Frontal cortex (tissue), 4 donors: ENCODE measurements around the gene C21orf58. TPM values are rescaled to one million over a fixed set of nuclear protein-coding genes. Genes with fewer than 3 reads are reported as not detected.
"Not testable (repeated sequence)": the region's sequence is repeated elsewhere in the genome, so short reads cannot be mapped to it uniquely, and the experiment has no call there.

ENCODE experiments used
- DNase-seq, 2 donors: peaks; one replicate each; pipeline ENCODE4 v3.0.0; 2012; ENCODE audit warnings: low spot score in 2 of 2
- FAIRE-seq: peaks from 2 replicates; lab custom pipeline; 2012; peaks lifted over from hg19 to GRCh38; lab: Jason Lieb, UNC
- total RNA-seq: library from RNA; depleted of rRNA; stranded (reverse); fragments of >200 nt; gene quantifications from one replicate; pipeline ENCODE4 v1.2.3, GENCODE V29; 2014
- donor health status: control.
- donor health status: control.
- donor health status: control.

The C21orf58 gene
- total RNA-seq, 1 donor from 2014 or later: 3.7 TPM

- DNase-seq (no peak), FAIRE-seq (no peak)
Measured at GRCh38 chr21:46326110-46326703, 2.5 kb upstream of the C21orf58 start.

GRCh38 chr21:46325073-46325912 lies 1.6 kb upstream of the C21orf58 start:
- DNase-seq: peak in 1 of 2 donors; percentile 43
- FAIRE-seq: no peak

GRCh38 chr21:46324390-46325072 lies 861 bp upstream of the C21orf58 start:
- no peak for FAIRE-seq
- DNase-seq: peak; percentile 95 to 98

GRCh38 chr21:46323227-46323709 lies 402 bp downstream of the C21orf58 start:
- FAIRE-seq (no peak), DNase-seq (no peak)

GRCh38 chr21:46322351-46323226 lies 1.1 kb downstream of the C21orf58 start:
- DNase-seq (no peak), FAIRE-seq (no peak)

GRCh38 chr21:46320331-46320801 lies 3.3 kb downstream of the C21orf58 start:
- no peak for FAIRE-seq
- DNase-seq: no peak

GRCh38 chr21:46319186-46319585 lies 4.5 kb downstream of the C21orf58 start:
- FAIRE-seq (no peak), DNase-seq (no peak)

- FAIRE-seq (no peak), DNase-seq (no peak)
Measured at GRCh38 chr21:46318464-46318845, 5.2 kb downstream of the C21orf58 start.

- FAIRE-seq (no peak), DNase-seq (no peak)
Measured at GRCh38 chr21:46317710-46318463, 5.8 kb downstream of the C21orf58 start.

GRCh38 chr21:46316708-46317324 lies 6.9 kb downstream of the C21orf58 start:
- FAIRE-seq (no peak), DNase-seq (no peak)

GRCh38 chr21:46314441-46315020 lies 9.1 kb downstream of the C21orf58 start:
- DNase-seq (no peak), FAIRE-seq (no peak)

- DNase-seq (no peak), FAIRE-seq (no peak)
Measured at GRCh38 chr21:46312949-46313348, 10.7 kb downstream of the C21orf58 start.

- FAIRE-seq (no peak), DNase-seq (no peak)
Measured at GRCh38 chr21:46311568-46311967, 12.1 kb downstream of the C21orf58 start.

- not testable (repeated sequence) for FAIRE-seq
Measured at GRCh38 chr21:46310260-46310659, 13.4 kb downstream of the C21orf58 start.

GRCh38 chr21:46308431-46308830 lies 15.2 kb downstream of the C21orf58 start:
- no peak for FAIRE-seq
- no peak for DNase-seq

More at GRCh38 chr21:46310260-46310659, 13.4 kb downstream of the C21orf58 start:
- not testable (repeated sequence) for DNase-seq

GRCh38 chr21:46307625-46308024 lies 16.0 kb downstream of the C21orf58 start:
- no peak for FAIRE-seq

GRCh38 chr21:46304955-46305354 lies 18.7 kb downstream of the C21orf58 start:
- FAIRE-seq: no peak

More at GRCh38 chr21:46307625-46308024, 16.0 kb downstream of the C21orf58 start:
- no peak for DNase-seq

GRCh38 chr21:46304437-46304836 lies 19.2 kb downstream of the C21orf58 start:
- FAIRE-seq: no peak
- DNase-seq: no peak

More at GRCh38 chr21:46304955-46305354, 18.7 kb downstream of the C21orf58 start:
- DNase-seq: no peak
